ENCODE data around the gene KIAA1328. TPM values are rescaled to one million over a fixed set of nuclear protein-coding genes. Genes with fewer than 3 reads are reported as not detected.

KIAA1328 gene
- total RNA-seq, 4 donors from 2014 or later, result 2.3 to 18.7 (median 5.8) TPM

- intact Hi-C loops (cut with DNase I), result no loop called here
- Histone ChIP-seq H3K9me3 (no peaks in the 10 kb centered on the region), H3K4me1 (no peaks in the 10 kb centered on the region), H3K27ac (no peak overlapping the region), H3K27me3 (no peaks in the 10 kb centered on the region), H3K36me3 (peaks cover 0 to 63% (median 0%) of the 10 kb centered on the region in 3 donors), H3K4me3 (no peak overlapping the region)
- no peak for DNase-seq
- TF ChIP-seq POLR2A (IDR thresholded peaks at IDR 0.05), result no peak
- 87 to 93% methylated on average over 4 of the region's 4 CpGs for WGBS, 2 donors
These were observed 10.9 kb downstream of the KIAA1328 start for GRCh38 chr18:36839835-36840234.

GRCh38 chr18:36843199-36843598, 14.3 kb downstream of the KIAA1328 start:
- TF ChIP-seq, protein P1, sequence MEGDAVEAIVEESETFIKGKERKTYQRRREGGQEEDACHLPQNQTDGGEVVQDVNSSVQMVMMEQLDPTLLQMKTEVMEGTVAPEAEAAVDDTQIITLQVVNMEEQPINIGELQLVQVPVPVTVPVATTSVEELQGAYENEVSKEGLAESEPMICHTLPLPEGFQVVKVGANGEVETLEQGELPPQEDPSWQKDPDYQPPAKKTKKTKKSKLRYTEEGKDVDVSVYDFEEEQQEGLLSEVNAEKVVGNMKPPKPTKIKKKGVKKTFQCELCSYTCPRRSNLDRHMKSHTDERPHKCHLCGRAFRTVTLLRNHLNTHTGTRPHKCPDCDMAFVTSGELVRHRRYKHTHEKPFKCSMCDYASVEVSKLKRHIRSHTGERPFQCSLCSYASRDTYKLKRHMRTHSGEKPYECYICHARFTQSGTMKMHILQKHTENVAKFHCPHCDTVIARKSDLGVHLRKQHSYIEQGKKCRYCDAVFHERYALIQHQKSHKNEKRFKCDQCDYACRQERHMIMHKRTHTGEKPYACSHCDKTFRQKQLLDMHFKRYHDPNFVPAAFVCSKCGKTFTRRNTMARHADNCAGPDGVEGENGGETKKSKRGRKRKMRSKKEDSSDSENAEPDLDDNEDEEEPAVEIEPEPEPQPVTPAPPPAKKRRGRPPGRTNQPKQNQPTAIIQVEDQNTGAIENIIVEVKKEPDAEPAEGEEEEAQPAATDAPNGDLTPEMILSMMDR (IDR thresholded peaks at IDR 0.05), result no peak
- no peak for TF ChIP-seq POLR2A (IDR thresholded peaks at IDR 0.05)
- no peak overlapping the region for H3K4me3 ChIP-seq
- WGBS, 2 donors, result 91 to 97% methylated on average over 5 of the region's 5 CpGs
- no peak for DNase-seq
- intact Hi-C loops (cut with DNase I), result no loop called here
- no peak overlapping the region for H3K27ac ChIP-seq
- no peaks in the 10 kb centered on the region for H3K9me3 ChIP-seq
- peaks cover 0 to 30% (median 0%) of the 10 kb centered on the region in 3 donors for H3K36me3 ChIP-seq
- H3K27me3 ChIP-seq, result no peaks in the 10 kb centered on the region
- H3K4me1 ChIP-seq, result no peaks in the 10 kb centered on the region

GRCh38 chr18:36843784-36844183, 14.9 kb downstream of the KIAA1328 start:
- TF ChIP-seq, protein P1 (IDR thresholded peaks at IDR 0.05), result no peak
- TF ChIP-seq POLR2A (IDR thresholded peaks at IDR 0.05), result no peak
- 88 to 100% methylated on average over 2 of the region's 2 CpGs for WGBS, 2 donors
- Histone ChIP-seq H3K9me3 (no peaks in the 10 kb centered on the region), H3K27me3 (no peaks in the 10 kb centered on the region), H3K4me1 (no peaks in the 10 kb centered on the region), H3K4me3 (peak overlapping the region in 1 of 4 donors; percentile 7), H3K36me3 (peaks cover 0 to 24% (median 0%) of the 10 kb centered on the region in 3 donors), H3K27ac (no peak overlapping the region)
- DNase-seq, result no peak
- intact Hi-C loops (cut with DNase I), result no loop called here

DNA sequence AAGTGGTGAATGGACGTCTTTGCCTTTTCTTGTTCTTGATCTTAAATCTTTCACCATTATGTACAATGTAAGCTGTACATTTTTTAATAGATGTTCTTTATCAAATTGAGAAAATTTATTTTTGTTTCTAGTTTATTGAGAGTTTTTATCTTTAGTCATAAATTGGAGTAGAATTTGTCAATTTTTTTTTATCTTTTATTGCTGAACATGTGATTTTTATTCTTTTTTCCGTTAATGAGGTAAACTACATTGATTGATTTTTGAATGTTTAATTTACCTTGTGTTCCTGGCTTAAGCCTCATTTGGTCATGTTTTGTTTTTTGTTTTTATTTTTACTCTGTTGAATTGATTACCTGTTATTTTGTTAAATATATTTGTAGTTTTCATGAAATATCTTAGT, 19.7 kb downstream of the KIAA1328 start:
- H3K27me3 ChIP-seq, result no peaks in the 10 kb centered on the region
- no peak overlapping the region for H3K4me3 ChIP-seq
- intact Hi-C loops (cut with DNase I), result no loop called here
- H3K27ac ChIP-seq, result no peak overlapping the region
- WGBS, 2 donors, result 97 to 98% methylated on average over 2 of the region's 2 CpGs
- DNase-seq, result no peak
- no peaks in the 10 kb centered on the region for H3K4me1 ChIP-seq
- H3K36me3 ChIP-seq, result peaks cover 0 to 10% (median 0%) of the 10 kb centered on the region in 3 donors
- TF ChIP-seq, protein P1 (IDR thresholded peaks at IDR 0.05), result no peak
- no peak for TF ChIP-seq POLR2A (IDR thresholded peaks at IDR 0.05)
- no peaks in the 10 kb centered on the region for H3K9me3 ChIP-seq

- intact Hi-C loops (cut with DNase I), result no loop called here
- Histone ChIP-seq H3K36me3 (peaks cover 0 to 17% (median 0%) of the 10 kb centered on the region in 3 donors), H3K27me3 (no peaks in the 10 kb centered on the region), H3K4me3 (no peak overlapping the region), H3K27ac (no peak overlapping the region), H3K4me1 (no peaks in the 10 kb centered on the region), H3K9me3 (no peaks in the 10 kb centered on the region)
- WGBS, 2 donors, result 28 to 31% methylated on average over 2 of the region's 2 CpGs
- DNase-seq, result no peak
- no peak for TF ChIP-seq POLR2A (IDR thresholded peaks at IDR 0.05)
- TF ChIP-seq, protein P1 (IDR thresholded peaks at IDR 0.05), result no peak
These were observed 20.5 kb downstream of the KIAA1328 start for GRCh38 chr18:36849288-36850006.

Measured in esophagus squamous epithelium (tissue), 5 donors.